GM12891 (cell line): ENCODE results near the gene OR51B6.

Experiments used
- PAX5 ChIP-seq: IDR thresholded peaks from 2 replicates; pipeline ENCODE4 v1.6.1; 2011; ENCODE audit warnings: low read length, moderate library complexity, mild to moderate bottlenecking; ENCODE audit not compliant: insufficient read depth, severe bottlenecking
- POLR2A ChIP-seq: IDR thresholded peaks from 2 replicates; pipeline ENCODE4 v1.6.1; 2011; ENCODE audit warnings: low read depth, low read length, control low read depth
- POLR2AphosphoS5 ChIP-seq: IDR thresholded peaks from 2 replicates; pipeline ENCODE4 v1.6.1; 2011; ENCODE audit warnings: low read depth, low read length, control low read depth
- POU2F2 ChIP-seq: IDR thresholded peaks from 2 replicates; pipeline ENCODE4 v1.6.1; 2011; ENCODE audit warnings: low read depth, mild to moderate bottlenecking, control low read depth, low read length, moderate library complexity
- SPI1 ChIP-seq: IDR thresholded peaks from 2 replicates; pipeline ENCODE4 v1.6.1; 2011; ENCODE audit warnings: low read depth, low read length, control low read depth
- TAF1 ChIP-seq: IDR thresholded peaks from 2 replicates; pipeline ENCODE4 v1.6.1; 2011; ENCODE audit warnings: low read depth, low read length, control low read depth

- no peak for TF ChIP-seq POLR2A
- TF ChIP-seq POLR2AphosphoS5, result no peak
- TF ChIP-seq TAF1, result no peak
- no peak for TF ChIP-seq POU2F2
- TF ChIP-seq PAX5, result no peak
- TF ChIP-seq SPI1, result no peak
Observed at GRCh38 chr11:5390210-5390609, 38.9 kb downstream of the OR51B6 start.
